HCT116 (cell line): ENCODE data around the gene IFNA13.

ENCODE experiments used
- EZH2 ChIP-seq: fragments of 200-600 bp; sonication (generic); IDR thresholded peaks from 2 replicates; pipeline ENCODE4 v1.6.1; 2017; ENCODE audit warnings: antibody characterized with exemption, mixed run types
- EZH2phosphoT487 ChIP-seq: fragments of 200-600 bp; IDR thresholded peaks from 2 replicates; pipeline ENCODE4 v1.6.1; 2018; ENCODE audit warnings: antibody characterized with exemption, borderline replicate concordance
- POLR2AphosphoS5 ChIP-seq: IDR thresholded peaks from 2 replicates; pipeline ENCODE4 v1.6.1; 2011; ENCODE audit warnings: mild to moderate bottlenecking, low read depth, low read length, moderate library complexity
- TCF7L2 ChIP-seq: IDR thresholded peaks from 2 replicates; pipeline ENCODE4 v1.7.0; 2011; ENCODE audit warnings: borderline replicate concordance, inconsistent platforms; ENCODE audit not compliant: insufficient read depth, insufficient read length; ENCODE audit errors: extremely low read depth
- ZNF274 ChIP-seq: fragments of 200-500 bp; sonication (Bioruptor generic); IDR thresholded peaks from 2 replicates; pipeline ENCODE4 v1.6.1; 2014; ENCODE audit warnings: mild to moderate bottlenecking, low read depth, low read length, inconsistent platforms
- TF ChIP-seq, protein P1 (sequence below), 3 experiments: fragments of 200-600 bp in 1 of 3; sonication (generic) in 1 of 3; IDR thresholded peaks in 2 of 3; conservative IDR thresholded peaks in 1 of 3; 2 replicates each; pipeline ENCODE4 v1.5.1; 2012 to 2017; ENCODE audit warnings: low read depth in 2 of 3, low read length in 2 of 3, antibody characterized with exemption in 1 of 3, borderline replicate concordance in 1 of 3, control low read depth in 1 of 3, mild to moderate bottlenecking in 1 of 3, mixed read lengths in 1 of 3, mixed run types in 1 of 3, moderate library complexity in 1 of 3; ENCODE audit not compliant: insufficient read depth in 1 of 3
- TF ChIP-seq, protein P2 (sequence below): IDR thresholded peaks from 2 replicates; pipeline ENCODE4 v1.6.1; 2011; ENCODE audit warnings: mild to moderate bottlenecking, low read length, moderate library complexity; ENCODE audit not compliant: insufficient replicate concordance; ENCODE audit errors: extremely low read depth

DNA sequence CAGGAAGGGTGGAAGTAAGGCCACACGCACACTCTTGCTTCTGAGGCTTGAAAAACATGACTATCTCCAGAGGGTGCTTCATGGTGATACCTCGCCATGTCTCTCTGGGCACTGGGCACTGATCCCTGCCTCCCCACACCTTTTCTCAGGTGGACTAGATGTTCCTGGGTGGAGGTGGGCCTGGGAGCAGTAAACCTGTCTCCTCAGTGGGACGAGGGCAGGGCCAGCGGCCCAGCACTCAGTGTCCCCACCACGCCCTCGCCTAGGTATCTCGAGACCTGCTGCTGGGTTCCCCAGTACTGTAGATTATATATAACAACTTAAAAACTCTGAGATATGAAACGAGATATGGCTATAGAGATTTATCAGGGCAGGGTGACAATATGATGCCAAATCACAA lies 5.6 kb downstream of the IFNA13 start:
- TF ChIP-seq, protein P1, sequence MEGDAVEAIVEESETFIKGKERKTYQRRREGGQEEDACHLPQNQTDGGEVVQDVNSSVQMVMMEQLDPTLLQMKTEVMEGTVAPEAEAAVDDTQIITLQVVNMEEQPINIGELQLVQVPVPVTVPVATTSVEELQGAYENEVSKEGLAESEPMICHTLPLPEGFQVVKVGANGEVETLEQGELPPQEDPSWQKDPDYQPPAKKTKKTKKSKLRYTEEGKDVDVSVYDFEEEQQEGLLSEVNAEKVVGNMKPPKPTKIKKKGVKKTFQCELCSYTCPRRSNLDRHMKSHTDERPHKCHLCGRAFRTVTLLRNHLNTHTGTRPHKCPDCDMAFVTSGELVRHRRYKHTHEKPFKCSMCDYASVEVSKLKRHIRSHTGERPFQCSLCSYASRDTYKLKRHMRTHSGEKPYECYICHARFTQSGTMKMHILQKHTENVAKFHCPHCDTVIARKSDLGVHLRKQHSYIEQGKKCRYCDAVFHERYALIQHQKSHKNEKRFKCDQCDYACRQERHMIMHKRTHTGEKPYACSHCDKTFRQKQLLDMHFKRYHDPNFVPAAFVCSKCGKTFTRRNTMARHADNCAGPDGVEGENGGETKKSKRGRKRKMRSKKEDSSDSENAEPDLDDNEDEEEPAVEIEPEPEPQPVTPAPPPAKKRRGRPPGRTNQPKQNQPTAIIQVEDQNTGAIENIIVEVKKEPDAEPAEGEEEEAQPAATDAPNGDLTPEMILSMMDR (IDR thresholded peaks at IDR 0.05 in 2 of 3, conservative IDR thresholded peaks at IDR 0.05 in 1 of 3; ENCODE audit: borderline replicate concordance in 1 of 3, insufficient read depth in 1 of 3, low read depth in 2 of 3, low read length in 2 of 3): no peak
- TF ChIP-seq EZH2 (no peak), POLR2AphosphoS5 (no peak), EZH2phosphoT487 (no peak), ZNF274 (no peak), TCF7L2 (no peak)
- TF ChIP-seq, protein P2, sequence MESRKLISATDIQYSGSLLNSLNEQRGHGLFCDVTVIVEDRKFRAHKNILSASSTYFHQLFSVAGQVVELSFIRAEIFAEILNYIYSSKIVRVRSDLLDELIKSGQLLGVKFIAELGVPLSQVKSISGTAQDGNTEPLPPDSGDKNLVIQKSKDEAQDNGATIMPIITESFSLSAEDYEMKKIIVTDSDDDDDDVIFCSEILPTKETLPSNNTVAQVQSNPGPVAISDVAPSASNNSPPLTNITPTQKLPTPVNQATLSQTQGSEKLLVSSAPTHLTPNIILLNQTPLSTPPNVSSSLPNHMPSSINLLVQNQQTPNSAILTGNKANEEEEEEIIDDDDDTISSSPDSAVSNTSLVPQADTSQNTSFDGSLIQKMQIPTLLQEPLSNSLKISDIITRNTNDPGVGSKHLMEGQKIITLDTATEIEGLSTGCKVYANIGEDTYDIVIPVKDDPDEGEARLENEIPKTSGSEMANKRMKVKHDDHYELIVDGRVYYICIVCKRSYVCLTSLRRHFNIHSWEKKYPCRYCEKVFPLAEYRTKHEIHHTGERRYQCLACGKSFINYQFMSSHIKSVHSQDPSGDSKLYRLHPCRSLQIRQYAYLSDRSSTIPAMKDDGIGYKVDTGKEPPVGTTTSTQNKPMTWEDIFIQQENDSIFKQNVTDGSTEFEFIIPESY: no peak
